ENCODE data around the gene DNPH1.

- TF ChIP-seq, protein P1, sequence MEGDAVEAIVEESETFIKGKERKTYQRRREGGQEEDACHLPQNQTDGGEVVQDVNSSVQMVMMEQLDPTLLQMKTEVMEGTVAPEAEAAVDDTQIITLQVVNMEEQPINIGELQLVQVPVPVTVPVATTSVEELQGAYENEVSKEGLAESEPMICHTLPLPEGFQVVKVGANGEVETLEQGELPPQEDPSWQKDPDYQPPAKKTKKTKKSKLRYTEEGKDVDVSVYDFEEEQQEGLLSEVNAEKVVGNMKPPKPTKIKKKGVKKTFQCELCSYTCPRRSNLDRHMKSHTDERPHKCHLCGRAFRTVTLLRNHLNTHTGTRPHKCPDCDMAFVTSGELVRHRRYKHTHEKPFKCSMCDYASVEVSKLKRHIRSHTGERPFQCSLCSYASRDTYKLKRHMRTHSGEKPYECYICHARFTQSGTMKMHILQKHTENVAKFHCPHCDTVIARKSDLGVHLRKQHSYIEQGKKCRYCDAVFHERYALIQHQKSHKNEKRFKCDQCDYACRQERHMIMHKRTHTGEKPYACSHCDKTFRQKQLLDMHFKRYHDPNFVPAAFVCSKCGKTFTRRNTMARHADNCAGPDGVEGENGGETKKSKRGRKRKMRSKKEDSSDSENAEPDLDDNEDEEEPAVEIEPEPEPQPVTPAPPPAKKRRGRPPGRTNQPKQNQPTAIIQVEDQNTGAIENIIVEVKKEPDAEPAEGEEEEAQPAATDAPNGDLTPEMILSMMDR (IDR thresholded peaks at IDR 0.05; ENCODE audit: low read length): no peak
- TF ChIP-seq EZH2 (IDR thresholded peaks at IDR 0.05; ENCODE audit: borderline replicate concordance, low read length): no peak
These were observed 23.4 kb downstream of the DNPH1 start for GRCh38 chr6:43205849-43206248.

Data from OCI-LY1 (cell line).